Endodermal cell (in vitro differentiated cells): Measurements from ENCODE around the gene ARL15. TPM values are rescaled to one million over a fixed set of nuclear protein-coding genes. Genes with fewer than 3 reads are reported as not detected.

Experiments
- DNase-seq: peaks from one replicate; pipeline ENCODE4 v3.0.0-alpha.2; 2017
- H3K27ac ChIP-seq: 2 replicates; pipeline ENCODE4 v1.5.1; 2013; ENCODE audit warnings: mild to moderate bottlenecking, low read depth, low read length, moderate library complexity
- H3K27me3 ChIP-seq: 2 replicates; pipeline ENCODE4 v1.6.1; 2013; ENCODE audit warnings: mild to moderate bottlenecking, low read length, moderate library complexity; ENCODE audit not compliant: insufficient read depth, control insufficient read depth, poor library complexity, severe bottlenecking
- H3K36me3 ChIP-seq: 2 replicates; pipeline ENCODE4 v1.7.0; 2013; ENCODE audit warnings: mild to moderate bottlenecking, low read length, moderate library complexity; ENCODE audit not compliant: control insufficient read depth, insufficient read depth
- H3K4me1 ChIP-seq: one replicate; pipeline ENCODE4 v1.7.0; 2013; ENCODE audit warnings: low read length; ENCODE audit not compliant: control insufficient read depth, insufficient read depth
- H3K4me3 ChIP-seq: 2 replicates; pipeline ENCODE4 v1.5.1; 2013; ENCODE audit warnings: mild to moderate bottlenecking, low read length, moderate library complexity
- H3K9ac ChIP-seq: 2 replicates; pipeline ENCODE4 v1.6.1; 2013; ENCODE audit warnings: mild to moderate bottlenecking, low read length, moderate library complexity; ENCODE audit not compliant: poor library complexity, severe bottlenecking; ENCODE audit errors: extremely low read depth
- H3K9me3 ChIP-seq: 2 replicates; pipeline ENCODE4 v1.6.1; 2013; ENCODE audit warnings: mild to moderate bottlenecking, low read length, moderate library complexity; ENCODE audit not compliant: control insufficient read depth
- H3K27ac Mint-ChIP-seq: 2 replicates; pipeline ENCODE4 v1.8.0; 2020; ENCODE audit warnings: mixed read lengths
- H3K27me3 Mint-ChIP-seq: 2 replicates; pipeline ENCODE4 v1.8.0; 2021; ENCODE audit warnings: mild to moderate bottlenecking, mixed read lengths; ENCODE audit not compliant: insufficient read depth
- H3K36me3 Mint-ChIP-seq: 2 replicates; pipeline ENCODE4 v1.8.0; 2020; ENCODE audit warnings: low read depth, mixed read lengths
- H3K4me1 Mint-ChIP-seq: 2 replicates; pipeline ENCODE4 v1.8.0; 2020; ENCODE audit warnings: mixed read lengths
- H3K4me3 Mint-ChIP-seq: 2 replicates; pipeline ENCODE4 v1.8.0; 2020; ENCODE audit warnings: mild to moderate bottlenecking, moderate library complexity, mixed read lengths
- H3K9me3 Mint-ChIP-seq: 2 replicates; pipeline ENCODE4 v1.8.0; 2020; ENCODE audit warnings: mild to moderate bottlenecking, mixed read lengths
- WGBS, 2 experiments: methylation state at CpG; one replicate each; pipeline versions ENCODE4 v1.1.5 to v1.1.7; 2013; ENCODE audit warnings: missing lambda C conversion rate in 2 of 2, mixed read lengths in 1 of 2; ENCODE audit not compliant: insufficient coverage in 1 of 2, insufficient read length in 1 of 2; 5-methylcytosine and 5-hydroxymethylcytosine counted together
- total RNA-seq, 2 donors: library from RNA; stranded (reverse); fragmentation: NEBNext Ultra II Directional in 1 of 2; extraction: Animal tissue kit (Norgen Biotek cat#: 25700) in 1 of 2; gene quantifications; 2 replicates in 1 of 2; 3 replicates in 1 of 2; pipeline ENCODE4 v1.2.1, GENCODE V29; 2021
- TF ChIP-seq, protein P1 (sequence below): fragments of 200-600 bp; sonication (generic); conservative IDR thresholded peaks from 2 replicates; pipeline ENCODE4 v1.5.0; 2021; ENCODE audit warnings: antibody characterized with exemption, mild to moderate bottlenecking

The ARL15 gene
- total RNA-seq, 2 donors from 2014 or later: 23.3 to 24.0 TPM

DNA sequence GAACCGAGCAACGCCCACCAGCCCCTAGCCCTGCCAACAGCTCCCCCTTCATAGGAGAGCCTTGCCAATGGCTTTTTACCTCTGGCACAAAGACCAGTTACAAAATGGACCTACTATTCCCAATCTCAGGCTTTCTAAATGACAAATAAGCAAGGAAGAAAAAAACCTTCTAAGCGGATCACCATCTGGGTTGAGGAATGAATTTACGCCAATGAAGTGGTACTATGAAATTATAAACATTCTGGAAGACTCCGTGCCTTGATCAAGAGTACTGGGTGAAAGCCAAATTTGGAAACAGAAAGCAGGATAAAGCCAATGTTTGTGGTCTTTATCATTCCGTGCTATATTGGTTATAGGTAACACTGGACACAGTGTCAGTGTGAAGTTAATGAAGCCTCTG is 378.0 kb downstream of the ARL15 start:
- H3K4me3 Mint-ChIP-seq: no peak overlapping the region
- H3K27me3 Mint-ChIP-seq: no peaks in the 10 kb centered on the region

DNA sequence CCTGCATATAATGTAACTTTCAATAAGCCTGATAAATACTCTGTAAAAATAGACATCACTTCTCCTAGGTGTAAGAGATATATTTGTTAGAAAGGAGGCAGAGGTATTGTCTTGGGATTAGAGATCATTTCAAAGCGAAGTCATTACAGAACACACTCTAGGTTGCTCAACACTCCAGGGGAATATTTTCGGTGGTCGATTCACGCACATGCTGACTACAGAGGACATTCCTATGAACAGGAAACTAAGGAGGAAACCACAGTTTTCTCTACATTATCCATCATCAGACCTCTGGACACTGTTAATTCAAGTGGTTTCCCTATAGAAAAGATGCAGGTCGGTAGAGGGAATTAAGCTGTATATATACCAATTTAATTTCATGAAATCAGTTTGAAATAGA is 379.9 kb downstream of the ARL15 start:
- Histone ChIP-seq H3K9me3 (no peaks in the 10 kb centered on the region), H3K27ac (no peak overlapping the region), H3K9ac (no peak overlapping the region), H3K4me3 (no peak overlapping the region), H3K36me3 (no peaks in the 10 kb centered on the region), H3K27me3 (no peaks in the 10 kb centered on the region), H3K4me1 (peaks cover 2% of the 10 kb centered on the region)
- Mint-ChIP-seq H3K4me1 (peaks cover 23% of the 10 kb centered on the region), H3K9me3 (no peaks in the 10 kb centered on the region), H3K4me3 (no peak overlapping the region), H3K27me3 (no peaks in the 10 kb centered on the region), H3K27ac (no peak overlapping the region), H3K36me3 (no peaks in the 10 kb centered on the region)
- no peak for DNase-seq
- TF ChIP-seq, protein P1, sequence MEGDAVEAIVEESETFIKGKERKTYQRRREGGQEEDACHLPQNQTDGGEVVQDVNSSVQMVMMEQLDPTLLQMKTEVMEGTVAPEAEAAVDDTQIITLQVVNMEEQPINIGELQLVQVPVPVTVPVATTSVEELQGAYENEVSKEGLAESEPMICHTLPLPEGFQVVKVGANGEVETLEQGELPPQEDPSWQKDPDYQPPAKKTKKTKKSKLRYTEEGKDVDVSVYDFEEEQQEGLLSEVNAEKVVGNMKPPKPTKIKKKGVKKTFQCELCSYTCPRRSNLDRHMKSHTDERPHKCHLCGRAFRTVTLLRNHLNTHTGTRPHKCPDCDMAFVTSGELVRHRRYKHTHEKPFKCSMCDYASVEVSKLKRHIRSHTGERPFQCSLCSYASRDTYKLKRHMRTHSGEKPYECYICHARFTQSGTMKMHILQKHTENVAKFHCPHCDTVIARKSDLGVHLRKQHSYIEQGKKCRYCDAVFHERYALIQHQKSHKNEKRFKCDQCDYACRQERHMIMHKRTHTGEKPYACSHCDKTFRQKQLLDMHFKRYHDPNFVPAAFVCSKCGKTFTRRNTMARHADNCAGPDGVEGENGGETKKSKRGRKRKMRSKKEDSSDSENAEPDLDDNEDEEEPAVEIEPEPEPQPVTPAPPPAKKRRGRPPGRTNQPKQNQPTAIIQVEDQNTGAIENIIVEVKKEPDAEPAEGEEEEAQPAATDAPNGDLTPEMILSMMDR: no peak
- 94 to 96% methylated on average over 4 of the region's 5 CpGs for WGBS, 2 experiments

More for the DNA sequence above, 378.0 kb downstream of the ARL15 start:
- H3K4me1 ChIP-seq: peaks cover 6% of the 10 kb centered on the region
- Mint-ChIP-seq H3K36me3 (no peaks in the 10 kb centered on the region), H3K4me1 (peaks cover 38% of the 10 kb centered on the region), H3K9me3 (no peaks in the 10 kb centered on the region), H3K27ac (no peak overlapping the region)
- H3K36me3 ChIP-seq: no peaks in the 10 kb centered on the region
- H3K9me3 ChIP-seq: no peaks in the 10 kb centered on the region
- no peak for DNase-seq
- no peak overlapping the region for H3K4me3 ChIP-seq
- 95 to 96% methylated on average over 4 to 6 of the region's 6 CpGs for WGBS, 2 experiments
- no peak overlapping the region for H3K9ac ChIP-seq
- no peak overlapping the region for H3K27ac ChIP-seq
- H3K27me3 ChIP-seq: no peaks in the 10 kb centered on the region
- TF ChIP-seq, protein P1: no peak

DNA sequence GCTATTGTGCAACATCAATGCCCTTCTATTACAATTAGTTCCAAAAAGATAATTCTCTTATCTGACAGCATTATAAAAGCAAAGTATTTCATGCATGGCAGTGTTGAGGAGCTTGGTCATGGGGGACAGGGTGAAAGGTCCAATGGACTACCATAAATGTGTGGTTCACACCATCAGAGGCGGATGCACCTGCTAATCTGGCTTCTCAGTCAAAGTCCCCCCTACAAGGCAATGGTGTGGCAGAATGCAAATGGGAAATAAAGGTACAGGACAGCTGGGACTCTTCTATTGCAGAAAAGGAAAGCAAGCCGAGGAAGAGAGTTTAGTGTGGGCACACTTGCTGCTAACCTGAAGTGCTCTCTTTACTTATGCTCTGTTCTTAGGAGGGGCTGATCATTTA is 380.8 kb downstream of the ARL15 start:
- H3K36me3 ChIP-seq: no peaks in the 10 kb centered on the region
- peaks cover 19% of the 10 kb centered on the region for H3K4me1 Mint-ChIP-seq
- no peak overlapping the region for H3K9ac ChIP-seq
- no peak overlapping the region for H3K27ac ChIP-seq
- no peaks in the 10 kb centered on the region for H3K9me3 ChIP-seq
- no peaks in the 10 kb centered on the region for H3K4me1 ChIP-seq
- H3K27ac Mint-ChIP-seq: no peak overlapping the region
- H3K27me3 ChIP-seq: no peaks in the 10 kb centered on the region
- no peaks in the 10 kb centered on the region for H3K9me3 Mint-ChIP-seq
- H3K4me3 ChIP-seq: no peak overlapping the region
- TF ChIP-seq, protein P1: no peak
- 97 to 100% methylated on average over 1 to 2 of the region's 2 CpGs for WGBS, 2 experiments
- H3K27me3 Mint-ChIP-seq: no peaks in the 10 kb centered on the region
- no peak for DNase-seq
- H3K4me3 Mint-ChIP-seq: no peak overlapping the region
- H3K36me3 Mint-ChIP-seq: no peaks in the 10 kb centered on the region
